GM21447 (cell line): ENCODE results near the gene PLXNB3.
"Not testable (repeated sequence)": the region's sequence is repeated elsewhere in the genome, so short reads cannot be mapped to it uniquely, and the experiment has no call there.

Experiments used
- ATAC-seq: cut with Tn5 transposase; IDR thresholded peaks from one replicate; pipeline ENCODE4 v1.9.1; 2021; ENCODE audit not compliant: unreplicated experiment

The PLXNB3 gene

DNA sequence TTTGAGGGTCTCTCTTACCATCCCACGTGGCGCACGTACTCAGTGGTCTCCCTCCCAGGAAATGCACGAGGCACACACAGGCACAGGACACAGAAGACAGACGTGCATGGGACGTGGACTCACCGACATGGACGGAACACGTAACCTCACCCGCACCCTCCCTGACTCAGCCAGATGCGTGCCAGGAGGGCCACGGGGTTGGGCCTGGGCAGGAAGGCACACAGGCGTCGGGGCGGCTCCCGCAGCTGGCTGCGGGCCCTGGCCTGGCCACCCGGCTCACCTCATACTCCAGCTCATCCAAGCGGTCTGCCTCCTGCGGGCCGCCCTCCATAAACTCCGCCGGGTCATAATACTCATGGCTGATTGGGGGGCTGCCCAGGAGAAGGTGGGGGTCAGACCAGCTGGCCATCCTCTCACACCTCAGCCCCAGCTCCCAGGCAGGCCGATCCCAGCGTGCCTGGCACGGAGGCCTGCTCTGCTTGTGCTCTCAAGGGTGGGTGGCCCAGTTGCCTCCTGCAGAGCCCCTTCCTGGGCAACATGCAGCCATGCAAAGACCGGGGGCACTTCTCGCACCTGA, 43.0 kb downstream of the PLXNB3 start:
- no peak for ATAC-seq

DNA sequence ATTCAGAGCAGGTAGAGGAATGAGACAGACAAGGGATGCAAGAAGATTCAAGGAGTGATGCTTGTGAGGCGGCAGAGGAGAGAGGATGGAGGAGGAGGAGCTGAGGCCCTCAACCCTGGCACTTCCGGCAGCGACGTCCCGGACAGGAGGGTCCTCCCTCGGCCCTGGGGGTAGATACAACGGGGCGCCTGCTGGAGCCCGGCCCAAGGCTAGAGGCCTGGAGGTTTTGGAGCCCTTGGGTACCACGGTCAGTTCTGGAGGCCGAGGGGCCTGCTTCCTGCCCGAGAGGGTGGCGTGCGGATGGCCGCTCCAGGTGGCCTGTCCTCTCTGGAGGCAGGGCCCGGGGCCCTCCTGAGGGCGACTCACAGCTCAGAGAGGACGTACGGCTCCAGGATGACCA, 43.9 kb downstream of the PLXNB3 start:
- no peak for ATAC-seq

DNA sequence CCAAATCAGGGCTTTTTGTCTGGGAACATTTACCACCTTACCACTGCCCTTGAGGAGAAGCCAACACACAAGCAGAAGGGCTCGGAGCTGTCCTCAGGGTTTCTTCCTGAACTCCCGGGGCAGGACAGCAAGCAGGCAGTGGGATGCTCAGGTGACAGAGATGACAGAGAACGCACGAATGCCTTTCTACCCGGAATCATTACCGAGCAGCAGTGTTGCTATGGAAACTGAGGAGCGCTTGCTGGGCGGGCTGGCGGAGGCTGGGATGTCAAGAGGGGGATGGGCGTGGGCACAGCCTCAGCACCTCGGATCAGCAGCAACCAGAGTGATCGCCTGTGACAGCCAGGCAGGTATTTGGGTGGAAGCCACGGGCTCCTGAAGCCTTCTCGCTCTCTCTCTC, 48.2 kb downstream of the PLXNB3 start:
- no peak for ATAC-seq

DNA sequence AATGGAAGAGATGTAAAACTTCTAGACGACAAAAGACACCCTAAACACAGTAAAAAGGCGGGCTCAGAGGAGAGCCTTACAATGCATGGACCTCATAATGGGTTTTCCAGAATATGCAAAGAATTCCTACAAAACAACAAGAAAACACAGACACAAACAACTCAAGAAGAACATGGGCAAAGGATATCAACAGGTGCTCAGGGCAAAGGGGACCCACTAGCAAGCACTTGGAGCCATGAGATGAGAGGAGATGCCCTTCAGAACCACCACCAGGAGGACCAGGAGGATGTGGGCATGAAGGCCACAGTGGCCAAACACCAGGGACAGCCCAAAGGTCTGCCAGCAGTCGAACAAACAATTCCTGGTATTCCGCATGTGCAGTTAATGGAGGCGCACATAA, 49.1 kb downstream of the PLXNB3 start:
- ATAC-seq, result no peak

DNA sequence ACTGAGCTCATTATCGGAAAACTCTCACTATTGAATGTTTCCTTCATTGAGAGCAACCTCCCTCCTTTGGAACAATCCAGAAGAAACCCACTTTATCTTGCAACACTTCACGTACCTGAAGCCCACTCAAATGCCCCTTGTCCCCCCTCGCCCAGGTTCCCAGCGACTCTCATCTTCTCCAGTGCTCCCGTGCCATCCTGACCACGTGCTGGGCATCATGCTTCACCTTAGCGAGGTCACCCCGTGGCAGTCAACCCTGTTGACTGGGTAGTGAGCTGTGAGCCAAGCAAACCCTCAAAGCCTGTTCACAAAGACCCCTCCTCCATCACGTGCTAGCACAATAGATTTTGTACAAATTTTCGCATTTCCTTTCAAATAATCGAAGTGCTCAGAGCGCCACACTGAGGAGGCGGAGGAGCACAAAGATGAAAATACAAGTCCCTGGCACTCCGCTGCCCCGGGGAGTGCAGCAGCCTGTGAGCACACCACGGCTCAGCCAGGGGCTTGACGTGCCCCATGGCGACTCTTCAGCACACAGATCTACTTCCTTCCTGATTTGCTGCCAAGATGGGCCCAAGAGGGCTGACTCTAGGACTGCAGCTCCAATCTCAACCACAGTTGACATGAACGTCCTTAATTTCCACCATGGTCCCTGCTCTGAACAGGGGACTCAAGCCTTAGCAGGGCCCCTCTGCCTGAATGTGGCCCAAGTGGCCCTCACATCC, 50.7 kb downstream of the PLXNB3 start:
- no peak for ATAC-seq

DNA sequence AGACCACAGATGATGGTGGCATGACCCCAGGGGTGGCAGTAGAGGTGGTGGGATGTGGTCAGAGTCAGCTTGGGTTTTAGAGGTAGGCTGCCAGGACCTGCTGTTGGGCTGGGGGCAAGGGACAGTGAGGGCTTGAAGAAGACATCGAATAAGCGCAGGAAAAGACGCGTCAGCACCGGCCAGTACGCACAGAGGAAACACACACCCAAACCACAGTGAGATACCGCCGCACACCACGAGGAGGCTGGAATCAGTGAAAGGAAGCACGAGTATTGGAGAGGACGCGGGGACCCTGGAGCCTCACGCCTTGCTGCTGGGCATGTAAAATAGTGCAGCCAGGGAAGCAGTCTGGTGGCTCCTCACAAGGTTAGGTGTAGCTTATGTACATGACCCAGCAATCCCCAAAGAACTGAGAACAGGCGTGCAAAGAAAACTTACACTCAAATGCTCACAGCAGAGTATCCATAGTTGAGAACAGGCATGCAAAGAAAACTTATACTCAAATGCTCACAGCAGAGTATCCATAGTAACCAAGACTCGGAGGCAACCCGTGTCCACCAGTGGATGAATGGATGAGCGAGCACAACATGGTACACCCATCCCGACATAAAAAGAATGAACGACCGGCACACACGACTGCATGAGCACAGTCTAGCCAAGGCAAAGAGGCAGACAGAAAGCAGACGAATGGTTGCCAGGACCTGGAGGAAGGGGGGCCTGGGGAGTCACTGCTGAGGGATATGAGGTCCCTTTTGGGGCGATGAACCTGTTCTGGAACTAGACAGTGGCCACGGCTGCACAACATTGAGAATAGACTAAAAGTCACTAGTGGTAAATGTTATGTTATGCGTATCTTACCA, 53.0 kb downstream of the PLXNB3 start:
- ATAC-seq, result no peak

DNA sequence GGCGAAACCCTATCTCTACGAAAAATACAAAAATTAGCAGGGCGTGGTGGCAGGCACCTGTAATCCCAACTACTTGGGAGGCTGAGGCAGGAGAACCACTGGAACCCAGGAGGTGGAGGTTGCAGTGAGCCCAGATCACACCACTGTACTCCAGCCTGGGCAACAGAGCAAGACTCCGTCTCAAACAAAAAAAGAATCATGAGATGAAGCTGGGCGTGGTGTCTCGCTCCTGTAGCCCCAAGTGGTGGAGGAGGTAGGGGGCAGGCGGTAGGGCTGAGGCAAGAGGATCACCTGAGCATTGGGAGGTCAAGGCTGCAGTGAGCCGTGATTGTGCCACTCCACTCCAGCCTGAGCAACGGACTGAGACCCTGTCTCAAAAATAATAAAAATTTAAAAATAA, 54.0 kb downstream of the PLXNB3 start:
- not testable (repeated sequence) for ATAC-seq

DNA sequence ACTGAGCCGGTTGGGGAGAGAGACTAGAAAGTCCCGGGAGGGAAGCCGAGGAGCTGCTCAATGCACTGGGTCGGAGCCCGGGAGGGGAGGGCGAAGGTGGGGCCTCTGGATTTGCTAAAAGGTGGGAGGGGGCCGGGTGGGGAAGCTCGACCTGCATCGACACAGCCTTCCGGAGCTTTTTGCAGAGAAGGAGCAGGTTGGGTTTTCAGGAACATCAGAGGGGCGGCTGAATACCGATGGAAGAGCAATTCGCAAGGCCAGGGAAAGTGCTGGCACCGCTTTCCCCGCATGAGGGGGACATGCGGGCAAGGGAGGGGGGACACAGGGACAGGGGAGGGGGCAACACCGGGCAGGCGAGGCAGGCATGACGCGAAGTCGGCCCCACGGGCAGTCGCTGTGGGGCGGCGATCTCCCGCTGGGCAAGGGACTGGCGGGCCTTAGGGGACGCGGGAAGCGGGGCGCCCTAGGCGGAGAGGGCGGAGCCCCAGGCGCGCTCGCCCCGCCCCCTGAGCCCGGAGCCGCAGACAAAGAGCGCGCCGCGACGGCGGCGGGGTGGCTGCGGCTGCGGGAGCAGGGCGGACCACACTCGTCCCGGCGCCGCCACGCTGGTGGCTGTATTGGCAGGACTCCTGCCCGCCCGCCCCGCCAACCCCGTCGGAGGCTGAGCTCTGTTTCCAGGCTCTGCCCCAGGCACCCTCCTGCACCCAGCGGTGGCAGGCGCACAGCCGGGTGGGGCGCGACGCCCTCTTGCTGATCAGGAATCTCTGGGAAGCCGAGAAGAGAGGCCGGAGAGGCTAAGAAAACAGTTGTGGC, 54.7 kb downstream of the PLXNB3 start:
- ATAC-seq, result no peak

DNA sequence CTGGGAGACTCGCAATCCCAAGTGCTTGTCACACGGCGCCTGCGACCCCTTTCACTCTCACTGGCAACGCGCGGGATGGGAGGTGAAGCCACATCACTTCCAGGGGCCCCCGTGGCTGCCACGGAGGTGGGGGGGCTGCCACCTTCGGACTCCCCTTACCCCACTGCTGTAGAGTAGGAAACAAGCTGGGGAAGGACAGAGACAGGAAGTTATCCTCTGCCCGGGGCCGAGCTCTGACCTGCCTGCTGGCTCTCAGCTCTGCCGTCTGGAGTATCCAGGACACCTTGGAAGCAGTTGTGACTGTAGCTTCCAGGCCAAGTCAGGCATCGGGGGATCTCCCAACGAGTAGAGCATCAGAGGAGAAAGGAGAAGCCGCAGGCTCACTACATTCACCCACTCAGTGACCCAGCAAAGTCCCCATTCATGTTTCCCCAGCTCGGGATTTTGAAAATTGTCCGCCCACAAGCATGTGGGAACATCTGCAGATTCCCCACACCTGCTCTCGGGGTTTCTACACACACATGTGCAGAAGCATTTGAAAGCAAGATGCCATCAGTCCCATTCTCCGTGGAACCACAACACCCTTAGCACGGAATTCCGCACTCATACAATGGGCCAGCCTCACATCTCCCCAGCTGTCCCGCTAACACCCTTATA, 55.5 kb downstream of the PLXNB3 start:
- no peak for ATAC-seq

DNA sequence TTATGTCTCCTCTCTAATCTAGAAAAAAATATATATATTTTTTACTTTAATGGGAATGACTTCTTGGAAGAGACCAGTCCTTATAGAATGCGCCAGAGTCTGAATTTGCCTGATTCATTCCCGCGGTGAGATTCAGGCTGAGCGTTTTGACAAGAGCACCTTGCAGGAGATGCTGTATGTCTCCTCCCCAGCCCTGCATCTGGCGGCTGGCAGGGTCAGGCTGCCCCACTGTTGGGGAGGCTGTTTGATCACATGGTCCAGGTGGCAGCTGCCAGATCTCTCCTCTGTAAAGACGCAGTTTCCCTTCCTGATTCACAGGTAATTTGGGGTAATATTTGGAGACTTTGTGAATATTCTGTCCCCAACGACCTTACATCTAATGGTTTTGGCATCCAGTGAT, 56.6 kb downstream of the PLXNB3 start:
- ATAC-seq, result no peak

DNA sequence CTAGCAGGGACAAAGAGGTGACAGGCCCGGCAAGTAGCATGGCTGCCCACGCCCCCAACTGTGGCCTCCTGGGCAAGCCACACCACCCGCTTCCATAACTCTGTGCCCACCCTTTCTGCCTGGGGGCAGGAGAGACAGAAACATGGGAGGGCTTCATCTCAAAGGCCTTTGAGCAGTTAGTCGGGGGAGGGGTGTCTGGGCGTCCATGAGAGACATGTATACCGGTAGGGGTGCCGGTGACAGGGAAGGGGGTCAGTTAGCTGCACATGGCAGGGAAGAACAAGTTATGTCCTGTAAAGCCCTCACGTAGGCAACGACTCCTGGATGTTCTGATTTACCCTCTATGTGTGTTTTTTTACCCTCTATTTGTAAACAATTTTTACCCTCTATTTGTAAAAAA, 57.0 kb downstream of the PLXNB3 start:
- ATAC-seq, result no peak

DNA sequence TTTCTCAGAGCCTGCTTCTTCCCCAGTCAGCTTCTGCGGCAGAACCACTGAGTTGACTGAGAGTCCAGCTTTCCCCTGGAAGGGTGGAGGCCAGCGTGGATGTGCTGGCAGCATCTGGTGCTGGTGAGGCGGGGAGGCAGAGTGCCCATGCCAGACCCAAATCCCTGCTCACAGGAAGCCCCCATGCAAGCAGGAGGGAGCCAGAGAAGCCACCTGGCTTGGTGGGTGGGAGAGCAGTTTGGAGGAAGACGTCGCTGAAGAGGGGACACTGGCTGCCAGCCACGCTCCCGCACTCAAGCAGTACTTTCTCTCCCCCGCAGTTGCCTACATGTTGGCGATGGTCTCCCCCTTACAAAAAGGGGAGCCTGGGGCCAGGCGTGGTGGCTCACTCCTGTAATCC, 60.3 kb downstream of the PLXNB3 start:
- no peak for ATAC-seq

DNA sequence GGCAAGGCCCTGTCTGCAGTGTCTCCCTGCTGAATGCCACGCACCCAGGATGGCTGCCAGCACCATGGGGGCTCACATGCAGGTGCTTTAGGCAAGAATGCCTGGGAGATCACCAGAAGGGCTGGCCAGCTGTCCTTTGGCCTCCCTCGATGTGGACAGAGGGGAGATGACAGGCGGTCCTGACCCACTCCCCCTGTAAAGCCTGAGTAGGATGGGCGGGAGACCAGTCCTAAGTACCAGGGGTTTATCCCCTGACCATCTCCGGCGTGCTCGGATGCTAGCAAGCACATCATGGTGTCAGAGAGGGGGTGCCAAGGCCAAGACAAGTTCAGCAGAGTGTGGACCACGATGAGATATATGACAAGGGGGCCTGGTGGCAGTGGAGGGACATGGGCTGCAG, 61.0 kb downstream of the PLXNB3 start:
- no peak for ATAC-seq
